Mesendoderm (in vitro differentiated cells): ENCODE data around the gene BRCA2.

ENCODE experiments used
- DNase-seq: peaks from one replicate; pipeline ENCODE4 v3.0.0; 2013
- H2AK5ac ChIP-seq: 2 replicates; pipeline ENCODE4 v1.6.1; 2013; ENCODE audit warnings: low read length, inconsistent platforms
- H2BK120ac ChIP-seq: 2 replicates; pipeline ENCODE4 v1.6.1; 2013; ENCODE audit warnings: low read depth, mild to moderate bottlenecking, low read length, moderate library complexity, mixed read lengths
- H2BK15ac ChIP-seq: replicated peaks from 2 replicates; pipeline ENCODE4 v1.6.1; 2013; ENCODE audit warnings: low read depth, mild to moderate bottlenecking, moderate library complexity
- H2BK5ac ChIP-seq: 2 replicates; pipeline ENCODE4 v1.6.1; 2013; ENCODE audit warnings: low read length, inconsistent platforms
- H3K18ac ChIP-seq: 2 replicates; pipeline ENCODE4 v1.6.1; 2013; ENCODE audit warnings: mild to moderate bottlenecking, low read length, mixed read lengths
- H3K23ac ChIP-seq: one replicate; pipeline ENCODE4 v1.6.1; 2013; ENCODE audit warnings: low read length
- H3K27ac ChIP-seq: 2 replicates; pipeline ENCODE4 v1.5.1; 2013; ENCODE audit warnings: low read depth, mild to moderate bottlenecking, inconsistent platforms, low read length, moderate library complexity
- H3K27me3 ChIP-seq: 2 replicates; pipeline ENCODE4 v1.6.1; 2013; ENCODE audit warnings: low read length, control low read depth, mild to moderate bottlenecking, inconsistent platforms; ENCODE audit not compliant: insufficient read depth, poor library complexity
- H3K36me3 ChIP-seq: 2 replicates; pipeline ENCODE4 v1.6.1; 2013; ENCODE audit warnings: low read length, inconsistent platforms; ENCODE audit not compliant: control insufficient read depth, insufficient read depth
- H3K4ac ChIP-seq: one replicate; pipeline ENCODE4 v1.6.1; 2013; ENCODE audit warnings: low read depth, mild to moderate bottlenecking, low read length, moderate library complexity
- H3K4me1 ChIP-seq: 2 replicates; pipeline ENCODE4 v1.6.1; 2013; ENCODE audit warnings: low read depth, low read length, inconsistent platforms; ENCODE audit not compliant: control insufficient read depth
- H3K4me2 ChIP-seq: 2 replicates; pipeline ENCODE4 v1.6.1; 2013; ENCODE audit warnings: low read length
- H3K4me3 ChIP-seq: 2 replicates; pipeline ENCODE4 v1.5.1; 2013; ENCODE audit warnings: mild to moderate bottlenecking, low read length
- H3K56ac ChIP-seq: one replicate; pipeline ENCODE4 v1.6.1; 2013; ENCODE audit warnings: low read length
- H3K79me1 ChIP-seq: 2 replicates; pipeline ENCODE4 v1.6.1; 2013; ENCODE audit warnings: low read length, inconsistent platforms
- H3K79me2 ChIP-seq: 2 replicates; pipeline ENCODE4 v1.6.1; 2013; ENCODE audit warnings: mild to moderate bottlenecking, low read length; ENCODE audit not compliant: control insufficient read depth, insufficient read depth
- H3K9ac ChIP-seq: 2 replicates; pipeline ENCODE4 v1.6.1; 2013; ENCODE audit warnings: low read length, inconsistent platforms
- H4K5ac ChIP-seq: one replicate; pipeline ENCODE4 v1.6.1; 2013; ENCODE audit warnings: low read length
- H4K8ac ChIP-seq: one replicate; pipeline ENCODE4 v1.6.1; 2013; ENCODE audit warnings: low read depth, mild to moderate bottlenecking, control low read depth, low read length, moderate library complexity
- WGBS: extraction: QIAGEN DNeasy Blood & Tissue Kit; methylation state at CpG from one replicate; pipeline ENCODE4 v1.1.7; 2013; ENCODE audit warnings: low lambda C conversion rate, missing lambda C conversion rate; ENCODE audit not compliant: insufficient coverage; ENCODE audit errors: extremely low coverage; 5-methylcytosine and 5-hydroxymethylcytosine counted together

Gene BRCA2

GRCh38 chr13:32415019-32415418, 99.7 kb downstream of the BRCA2 start:
- peak; percentile 62 for DNase-seq
- no peak overlapping the region for H3K4me2 ChIP-seq
- no peak overlapping the region for H2BK5ac ChIP-seq
- H3K79me2 ChIP-seq = no peaks in the 10 kb centered on the region
- H2BK120ac ChIP-seq = no peak overlapping the region
- no peaks in the 10 kb centered on the region for H3K36me3 ChIP-seq
- no peak overlapping the region for H3K23ac ChIP-seq
- H4K5ac ChIP-seq = no peak overlapping the region
- no peak overlapping the region for H3K18ac ChIP-seq
- no peak overlapping the region for H3K27ac ChIP-seq
- no peak overlapping the region for H4K8ac ChIP-seq
- H3K9ac ChIP-seq = no peak overlapping the region
- H2AK5ac ChIP-seq = no peak overlapping the region
- H3K4ac ChIP-seq = no peak overlapping the region
- no peaks in the 10 kb centered on the region for H3K4me1 ChIP-seq
- no peak overlapping the region for H2BK15ac ChIP-seq
- no peak overlapping the region for H3K56ac ChIP-seq
- H3K79me1 ChIP-seq = no peaks in the 10 kb centered on the region
- no peak overlapping the region for H3K4me3 ChIP-seq
- H3K27me3 ChIP-seq = no peaks in the 10 kb centered on the region

GRCh38 chr13:32417995-32418394, 102.7 kb downstream of the BRCA2 start:
- Histone ChIP-seq H3K4me1 (no peaks in the 10 kb centered on the region), H3K4me3 (no peak overlapping the region), H2BK5ac (no peak overlapping the region), H3K18ac (no peak overlapping the region), H4K5ac (no peak overlapping the region), H3K36me3 (no peaks in the 10 kb centered on the region), H3K79me1 (no peaks in the 10 kb centered on the region), H3K27ac (no peak overlapping the region), H3K56ac (no peak overlapping the region), H3K9ac (no peak overlapping the region), H3K27me3 (no peaks in the 10 kb centered on the region), H3K23ac (no peak overlapping the region), H3K4ac (no peak overlapping the region), H2AK5ac (no peak overlapping the region), H2BK120ac (no peak overlapping the region), H3K79me2 (no peaks in the 10 kb centered on the region), H4K8ac (no peak overlapping the region), H3K4me2 (no peak overlapping the region), H2BK15ac (no peak overlapping the region)
- peak; percentile 7 for DNase-seq
- no CpG with 5 or more reads among the region's 1 CpG for WGBS

- H3K4me2 ChIP-seq = no peak overlapping the region
- no peak overlapping the region for H3K18ac ChIP-seq
Observed at GRCh38 chr13:32419862-32420261, 104.6 kb downstream of the BRCA2 start.

GRCh38 chr13:32423592-32423991, 108.3 kb downstream of the BRCA2 start:
- Histone ChIP-seq H4K8ac (no peak overlapping the region), H4K5ac (no peak overlapping the region), H3K23ac (no peak overlapping the region), H2BK5ac (no peak overlapping the region), H3K36me3 (no peaks in the 10 kb centered on the region), H3K4me1 (no peaks in the 10 kb centered on the region), H3K4me2 (no peak overlapping the region), H3K9ac (no peak overlapping the region), H3K27ac (no peak overlapping the region), H3K79me2 (peaks cover 2% of the 10 kb centered on the region), H3K18ac (no peak overlapping the region), H3K56ac (no peak overlapping the region), H3K79me1 (no peaks in the 10 kb centered on the region), H2AK5ac (no peak overlapping the region), H3K4ac (no peak overlapping the region), H3K27me3 (no peaks in the 10 kb centered on the region), H2BK15ac (no peak overlapping the region), H2BK120ac (no peak overlapping the region), H3K4me3 (no peak overlapping the region)
- DNase-seq = no peak
- WGBS = no CpG with 5 or more reads among the region's 3 CpGs

More at GRCh38 chr13:32419862-32420261, 104.6 kb downstream of the BRCA2 start:
- no peak overlapping the region for H3K23ac ChIP-seq
- H2BK15ac ChIP-seq = no peak overlapping the region
- H3K56ac ChIP-seq = no peak overlapping the region
- no peak overlapping the region for H4K5ac ChIP-seq
- H2BK5ac ChIP-seq = no peak overlapping the region
- WGBS = no CpG with 5 or more reads among the region's 2 CpGs
- H3K79me2 ChIP-seq = no peaks in the 10 kb centered on the region
- H4K8ac ChIP-seq = no peak overlapping the region
- H3K4me1 ChIP-seq = no peaks in the 10 kb centered on the region
- H2AK5ac ChIP-seq = no peak overlapping the region
- H3K9ac ChIP-seq = no peak overlapping the region
- H3K4ac ChIP-seq = no peak overlapping the region
- no peak overlapping the region for H3K4me3 ChIP-seq
- H3K36me3 ChIP-seq = no peaks in the 10 kb centered on the region
- no peak overlapping the region for H2BK120ac ChIP-seq
- H3K27me3 ChIP-seq = no peaks in the 10 kb centered on the region
- H3K79me1 ChIP-seq = no peaks in the 10 kb centered on the region
- no peak for DNase-seq
- no peak overlapping the region for H3K27ac ChIP-seq

GRCh38 chr13:32425158-32425557, 109.8 kb downstream of the BRCA2 start:
- Histone ChIP-seq H3K4me1 (no peaks in the 10 kb centered on the region), H2BK5ac (no peak overlapping the region), H3K36me3 (no peaks in the 10 kb centered on the region), H3K9ac (no peak overlapping the region), H3K18ac (no peak overlapping the region), H4K5ac (no peak overlapping the region), H2AK5ac (no peak overlapping the region), H3K79me2 (peaks cover 2% of the 10 kb centered on the region), H3K4me3 (no peak overlapping the region), H4K8ac (no peak overlapping the region), H2BK120ac (no peak overlapping the region), H2BK15ac (no peak overlapping the region), H3K27ac (no peak overlapping the region), H3K23ac (no peak overlapping the region), H3K27me3 (no peaks in the 10 kb centered on the region), H3K4me2 (no peak overlapping the region), H3K79me1 (no peaks in the 10 kb centered on the region), H3K56ac (no peak overlapping the region), H3K4ac (no peak overlapping the region)
- DNase-seq = no peak
- no CpG with 5 or more reads among the region's 7 CpGs for whole genome bisulfite sequencing

- no CpG with 5 or more reads among the region's 19 CpGs for WGBS
- no peaks in the 10 kb centered on the region for H3K79me1 ChIP-seq
- no peak for DNase-seq
Observed at GRCh38 chr13:32426191-32426989, 111.1 kb downstream of the BRCA2 start.

More at GRCh38 chr13:32426191-32426989, 111.1 kb downstream of the BRCA2 start:
- Histone ChIP-seq H3K27me3 (no peaks in the 10 kb centered on the region), H3K36me3 (no peaks in the 10 kb centered on the region), H3K18ac (no peak overlapping the region), H3K56ac (no peak overlapping the region), H3K4me2 (peak overlapping the region; percentile 54), H2BK5ac (no peak overlapping the region), H3K27ac (no peak overlapping the region), H4K8ac (no peak overlapping the region), H2AK5ac (no peak overlapping the region), H2BK120ac (no peak overlapping the region), H3K4ac (no peak overlapping the region), H3K4me1 (no peaks in the 10 kb centered on the region), H3K79me2 (peaks cover 2% of the 10 kb centered on the region), H3K23ac (no peak overlapping the region), H4K5ac (no peak overlapping the region), H2BK15ac (no peak overlapping the region), H3K9ac (peak overlapping the region; percentile 35), H3K4me3 (no peak overlapping the region)
